WTC11 (cell line): ENCODE measurements around the gene MAX.

Source experiments
- FOXK1 ChIP-seq: sonication (generic); formaldehyde crosslinking; IDR thresholded peaks from 2 replicates; pipeline ENCODE4 v1.8.0; 2022; ENCODE audit warnings: mild to moderate bottlenecking, moderate library complexity, missing genetic modification reagents
- ZNF423 ChIP-seq: fragments of 250-450 bp; sonication (Bioruptor Pico); IDR thresholded peaks from 2 replicates; pipeline ENCODE4 v2.1.2; 2022; ENCODE audit warnings: mild to moderate bottlenecking, moderate library complexity
- TF ChIP-seq, protein P1 (sequence below): fragments of 200-600 bp; IDR thresholded peaks from 2 replicates; pipeline ENCODE4 v1.8.0; 2022; ENCODE audit warnings: antibody characterized with exemption

DNA sequence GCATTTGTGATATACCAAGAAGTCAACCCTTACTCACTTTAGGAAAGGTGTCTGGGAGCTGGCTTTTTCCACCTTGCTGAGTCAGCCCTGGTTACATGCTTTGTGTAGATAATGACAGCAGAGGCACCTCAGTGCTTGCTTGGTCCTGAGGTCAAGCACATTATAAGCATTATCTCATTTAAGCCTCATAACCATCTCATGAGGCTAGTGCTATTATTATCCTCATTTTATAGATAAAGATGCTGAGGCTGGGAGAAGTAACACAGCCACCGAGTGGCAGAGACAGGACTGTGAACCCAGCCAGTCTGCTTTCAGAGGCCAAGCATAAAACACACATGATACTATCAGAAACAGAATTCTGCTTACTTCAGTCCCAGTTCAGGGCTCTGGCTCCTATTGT, 29.4 kb downstream of the MAX start:
- TF ChIP-seq, protein P1, sequence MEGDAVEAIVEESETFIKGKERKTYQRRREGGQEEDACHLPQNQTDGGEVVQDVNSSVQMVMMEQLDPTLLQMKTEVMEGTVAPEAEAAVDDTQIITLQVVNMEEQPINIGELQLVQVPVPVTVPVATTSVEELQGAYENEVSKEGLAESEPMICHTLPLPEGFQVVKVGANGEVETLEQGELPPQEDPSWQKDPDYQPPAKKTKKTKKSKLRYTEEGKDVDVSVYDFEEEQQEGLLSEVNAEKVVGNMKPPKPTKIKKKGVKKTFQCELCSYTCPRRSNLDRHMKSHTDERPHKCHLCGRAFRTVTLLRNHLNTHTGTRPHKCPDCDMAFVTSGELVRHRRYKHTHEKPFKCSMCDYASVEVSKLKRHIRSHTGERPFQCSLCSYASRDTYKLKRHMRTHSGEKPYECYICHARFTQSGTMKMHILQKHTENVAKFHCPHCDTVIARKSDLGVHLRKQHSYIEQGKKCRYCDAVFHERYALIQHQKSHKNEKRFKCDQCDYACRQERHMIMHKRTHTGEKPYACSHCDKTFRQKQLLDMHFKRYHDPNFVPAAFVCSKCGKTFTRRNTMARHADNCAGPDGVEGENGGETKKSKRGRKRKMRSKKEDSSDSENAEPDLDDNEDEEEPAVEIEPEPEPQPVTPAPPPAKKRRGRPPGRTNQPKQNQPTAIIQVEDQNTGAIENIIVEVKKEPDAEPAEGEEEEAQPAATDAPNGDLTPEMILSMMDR = no peak
- no peak for TF ChIP-seq FOXK1
- no peak for TF ChIP-seq ZNF423 (CRISPR knock-in tag)
